Fibroblast of skin of left quadriceps (primary cell): ENCODE data around the gene RPL7A.

Experiments
- DNase-seq, 2 experiments: peaks; one replicate each; pipeline ENCODE4 v3.0.0-alpha.2; 2013; ENCODE audit warnings: low read depth in 2 of 2

RPL7A gene

DNA sequence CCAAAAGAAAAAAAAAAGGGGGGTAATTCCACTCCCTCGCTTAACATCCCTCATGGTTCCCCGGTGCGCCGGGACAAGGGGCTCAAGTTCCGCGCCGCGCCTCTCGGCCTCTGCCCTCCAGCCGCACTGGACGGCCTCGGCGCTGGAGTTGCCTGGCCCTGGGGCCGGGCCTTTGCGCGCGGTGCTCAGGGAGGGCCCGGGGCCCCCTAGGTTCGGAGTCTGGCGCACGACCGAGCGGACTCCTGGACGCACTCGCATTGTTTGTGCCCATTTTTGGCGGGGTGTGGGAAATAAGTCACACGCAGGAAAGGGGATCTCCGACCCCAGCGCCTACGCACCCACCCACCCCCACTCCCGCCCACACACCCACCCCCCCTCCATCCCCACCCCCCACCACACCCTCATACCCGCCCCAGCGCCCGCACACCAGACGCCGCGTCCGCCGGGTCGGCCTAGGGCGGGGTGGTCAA lies 468 bp upstream of the RPL7A start:
- DNase-seq = no peak

DNA sequence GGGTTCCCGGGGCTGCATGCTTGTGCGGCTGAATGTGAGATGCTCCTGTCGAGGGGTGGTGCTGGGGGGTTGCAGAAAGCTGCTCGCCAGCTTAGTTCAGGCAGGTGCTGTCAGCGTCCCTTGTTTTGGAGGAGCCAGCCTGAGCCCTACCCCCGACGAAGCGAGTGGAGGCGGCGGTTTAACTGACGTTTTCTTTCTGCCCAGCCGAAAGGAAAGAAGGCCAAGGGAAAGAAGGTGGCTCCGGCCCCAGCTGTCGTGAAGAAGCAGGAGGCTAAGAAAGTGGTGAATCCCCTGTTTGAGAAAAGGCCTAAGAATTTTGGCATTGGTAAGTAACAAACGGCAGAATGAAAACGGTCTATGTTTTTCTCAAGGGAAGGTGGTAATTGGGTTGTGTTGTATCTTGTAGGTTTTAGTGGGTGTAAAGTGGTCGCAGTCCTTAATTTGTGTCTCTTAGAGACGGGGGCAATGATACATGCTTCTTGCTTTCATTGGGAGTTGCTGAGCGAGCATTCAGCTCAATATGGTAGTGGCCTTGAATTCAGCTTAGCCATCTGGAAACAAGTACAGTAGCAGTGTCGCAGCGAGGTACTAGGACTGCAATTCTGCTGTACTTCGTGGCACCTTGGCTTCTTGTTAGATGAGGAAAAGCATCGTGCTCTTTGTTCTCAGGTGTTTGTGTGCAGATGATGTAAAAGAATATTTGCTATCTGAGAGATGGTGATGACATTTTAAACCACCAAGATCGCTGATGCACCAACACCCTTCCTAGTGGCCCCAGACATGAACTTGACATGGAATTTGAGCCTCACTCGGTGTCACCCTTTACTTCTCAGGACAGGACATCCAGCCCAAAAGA lies 928 bp downstream of the RPL7A start:
- no peak for DNase-seq

DNA sequence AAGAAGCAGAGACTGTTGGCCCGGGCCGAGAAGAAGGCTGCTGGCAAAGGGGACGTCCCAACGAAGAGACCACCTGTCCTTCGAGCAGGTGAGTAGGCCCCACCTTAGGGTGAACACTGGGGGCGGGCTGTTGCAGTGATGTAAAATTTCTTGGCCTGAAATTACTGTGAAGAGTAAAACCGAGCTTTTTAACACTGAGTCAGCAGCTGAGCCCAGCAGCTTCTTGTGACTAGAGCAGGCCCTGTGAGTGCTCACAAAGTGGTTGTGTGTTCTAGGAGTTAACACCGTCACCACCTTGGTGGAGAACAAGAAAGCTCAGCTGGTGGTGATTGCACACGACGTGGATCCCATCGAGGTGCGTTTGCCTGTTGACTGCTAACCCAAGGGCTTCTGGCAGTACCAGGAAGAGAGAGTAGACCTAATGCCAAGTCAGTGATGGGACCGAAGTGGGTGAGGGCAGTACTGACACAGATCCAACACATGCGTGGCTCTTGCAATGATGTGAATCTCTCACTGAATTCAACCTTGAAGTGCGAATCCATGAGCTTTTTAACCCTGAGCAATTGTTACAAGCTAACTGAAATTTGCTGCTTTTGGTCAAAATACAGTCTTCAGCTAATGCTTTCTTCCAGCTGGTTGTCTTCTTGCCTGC lies 2.1 kb downstream of the RPL7A start:
- DNase-seq = no peak

- DNase-seq = no peak
Measured at GRCh38 chr9:133351526-133351907, 3.5 kb downstream of the RPL7A start.

- no peak for DNase-seq
Measured at GRCh38 chr9:133351908-133352634, 4.1 kb downstream of the RPL7A start.

- DNase-seq = no peak
Measured at GRCh38 chr9:133352635-133353340, 4.8 kb downstream of the RPL7A start.

GRCh38 chr9:133353548-133353947 lies 5.5 kb downstream of the RPL7A start:
- DNase-seq = no peak

GRCh38 chr9:133354766-133355165 lies 6.7 kb downstream of the RPL7A start:
- no peak for DNase-seq

GRCh38 chr9:133355881-133356357 lies 7.9 kb downstream of the RPL7A start:
- DNase-seq = no peak

- peak in 1 of 2 experiments; percentile 45 for DNase-seq
Measured at GRCh38 chr9:133356391-133357091, 8.5 kb downstream of the RPL7A start, which contains the start of the genes SURF1 and SURF2. SURF1 (minus strand) TSS chr9:133356487; CDS start chr9:133356453, 34 bp downstream. SURF2 (plus strand) TSS chr9:133356550; CDS start chr9:133356593, 43 bp downstream.

DNA sequence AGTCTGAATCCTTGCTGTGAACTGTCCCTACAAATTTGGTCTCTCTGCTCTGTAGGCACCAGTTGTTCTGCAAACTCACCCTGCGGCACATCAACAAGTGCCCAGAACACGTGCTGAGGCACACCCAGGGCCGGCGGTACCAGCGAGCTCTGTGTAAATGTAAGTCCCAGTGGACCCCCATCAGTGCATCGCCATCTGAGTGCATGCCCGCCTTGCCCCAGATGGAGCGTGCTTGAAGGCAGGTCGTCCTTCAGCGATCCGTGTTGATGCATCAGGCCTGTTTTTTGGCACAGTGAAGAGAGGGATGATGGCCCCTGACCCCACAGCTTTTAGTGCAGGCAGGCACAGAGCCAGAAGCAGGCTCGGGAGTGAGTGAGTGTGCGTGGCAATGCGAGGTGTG lies 9.6 kb downstream of the RPL7A start:
- no peak for DNase-seq

- DNase-seq = no peak
Measured at GRCh38 chr9:133359399-133360175, 11.6 kb downstream of the RPL7A start.

- DNase-seq = no peak
Measured at GRCh38 chr9:133360400-133361393, 12.7 kb downstream of the RPL7A start.

DNA sequence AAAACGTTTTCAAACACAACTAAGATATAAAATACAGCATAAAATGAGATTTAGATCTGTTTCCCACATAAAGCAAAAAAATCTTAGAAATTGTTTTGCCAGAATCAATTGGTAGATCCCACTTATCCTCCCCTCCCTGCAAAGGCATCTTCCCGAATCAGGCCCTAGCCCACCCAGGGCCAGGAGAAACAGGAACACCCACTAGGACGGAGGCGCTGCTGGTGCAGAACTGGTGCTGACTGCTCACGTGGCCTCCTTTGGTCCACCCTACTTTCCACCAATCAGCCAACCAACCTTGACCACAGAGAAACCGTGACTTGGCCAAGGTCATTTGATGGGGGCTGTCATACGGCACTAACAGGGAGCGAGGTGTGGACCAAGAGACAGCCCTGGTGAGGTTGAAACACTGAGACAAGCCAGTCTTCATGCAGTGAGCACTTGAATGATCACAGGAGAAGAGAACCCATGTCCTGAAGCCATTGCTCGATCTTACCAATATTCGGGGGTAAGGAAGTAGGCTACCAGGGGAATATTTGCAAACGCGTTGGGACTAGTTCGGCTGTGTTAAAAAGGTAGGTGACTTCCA lies 13.6 kb downstream of the RPL7A start:
- no peak for DNase-seq

DNA sequence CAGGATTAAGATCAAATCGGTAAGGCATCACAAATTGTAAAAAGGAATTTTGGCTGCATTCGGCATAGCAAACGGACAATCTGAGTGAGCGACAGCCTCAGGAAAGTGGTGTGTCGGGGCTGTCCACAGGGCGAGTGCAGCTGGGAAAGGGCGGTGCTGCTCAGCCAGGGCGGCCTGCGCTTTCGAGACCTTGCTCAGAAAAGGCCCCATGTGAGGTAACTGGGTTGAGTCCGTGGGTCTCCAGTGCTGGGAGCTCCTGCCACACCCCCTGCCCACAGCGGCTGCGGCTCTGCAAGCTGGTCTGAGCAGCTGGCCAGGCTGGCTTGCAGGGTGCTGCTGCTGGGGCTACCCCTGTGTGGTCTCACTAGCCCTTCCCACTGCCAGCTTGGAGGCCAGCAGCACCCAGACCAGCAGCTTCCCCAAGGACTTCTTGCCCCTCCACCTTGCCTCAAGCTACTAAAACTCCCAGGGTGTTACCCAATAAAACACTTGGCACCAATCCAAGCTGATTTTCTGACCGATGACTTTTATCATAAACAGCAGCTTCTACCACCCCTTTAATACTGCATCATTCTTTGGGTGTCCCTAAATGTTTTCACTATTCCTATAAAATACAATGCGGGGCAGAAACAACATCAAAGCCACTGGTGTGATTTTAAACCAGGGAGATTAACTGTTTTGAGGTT lies 14.5 kb downstream of the RPL7A start:
- no peak for DNase-seq

DNA sequence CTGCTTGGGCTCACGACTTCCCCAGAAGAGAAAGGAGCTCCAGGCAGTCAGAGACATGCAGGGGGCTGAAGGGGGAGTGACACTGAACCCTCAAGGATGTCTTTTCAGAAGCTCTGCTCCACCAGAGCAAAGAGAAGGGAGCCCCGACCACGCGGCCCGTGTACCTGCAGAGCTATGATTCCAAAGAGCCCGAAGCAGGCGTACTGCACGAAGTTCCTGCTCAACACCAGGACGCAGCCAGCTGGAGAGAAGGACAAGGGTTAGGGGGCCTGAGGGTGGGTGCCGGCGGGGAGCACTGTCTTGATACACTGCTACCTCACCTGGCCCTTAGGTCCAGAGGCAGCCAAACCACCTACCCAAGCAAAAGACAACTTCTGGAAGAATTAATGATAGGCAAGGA lies 18.4 kb downstream of the RPL7A start:
- DNase-seq = no peak

GRCh38 chr9:133367221-133367620 lies 19.2 kb downstream of the RPL7A start:
- no peak for DNase-seq

DNA sequence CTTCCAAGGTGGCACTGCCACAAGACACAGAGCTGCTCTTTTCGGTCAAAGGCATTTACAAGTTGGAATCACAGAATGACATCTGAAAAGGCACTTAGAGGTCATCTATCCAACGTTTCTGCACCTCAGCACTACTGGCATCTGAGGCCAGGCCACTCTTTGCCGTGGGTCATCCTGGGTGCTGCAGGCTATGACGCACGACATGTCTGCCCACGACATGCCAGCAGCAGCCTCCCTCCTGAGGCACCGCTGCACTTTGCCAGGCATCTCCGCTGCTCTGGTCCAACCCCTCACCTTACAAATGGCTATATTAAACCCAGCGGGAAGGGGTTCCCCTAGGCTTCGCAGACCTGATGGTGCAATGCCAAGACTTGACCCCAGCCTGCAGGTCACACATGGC lies 19.8 kb downstream of the RPL7A start:
- DNase-seq = no peak
